Measurements from ENCODE around the gene FAM217B. TPM values are rescaled to one million over a fixed set of nuclear protein-coding genes. Genes with fewer than 3 reads are reported as not detected.

FAM217B gene
- total and polyA plus RNA-seq, 2 donors (not counting 1 experiment from before 2014, with no cell fraction given): 3.5 to 6.3 TPM

- peak in 1 of 2 donors; percentile 16 for DNase-seq (ENCODE audit: low read depth in 2 of 2)
- Histone ChIP-seq H4K20me1 (ENCODE audit: control insufficient read depth, extremely low read depth, insufficient read depth, low read length) (no peaks in the 10 kb centered on the region), H3K4me3 (replicated peaks in 1 of 4; ENCODE audit: control extremely low read depth in 1 of 4, insufficient read depth in 1 of 4, low read depth in 3 of 4, low read length in 4 of 4) (no peak overlapping the region), H2AFZ (ENCODE audit: low read length) (no peak overlapping the region), H3K27me3 (ENCODE audit: control insufficient read depth, insufficient read depth, low read length) (no peaks in the 10 kb centered on the region), H3K79me2 (ENCODE audit: control insufficient read depth, insufficient read depth, low read length) (no peaks in the 10 kb centered on the region), H3K4me1 (ENCODE audit: control insufficient read depth, extremely low read depth, insufficient read depth, low read length) (no peaks in the 10 kb centered on the region), H3K27ac (ENCODE audit: insufficient read depth, low read length) (no peak overlapping the region), H3K9ac (ENCODE audit: insufficient read depth, low read length) (no peak overlapping the region), H3K4me2 (ENCODE audit: extremely low read depth, insufficient read depth, low read length) (no peak overlapping the region), H3K9me3 (ENCODE audit: control insufficient read depth, insufficient read depth, low read depth, low read length) (no peaks in the 10 kb centered on the region), H3K36me3 (ENCODE audit: control insufficient read depth, insufficient read depth, low read length) (no peaks in the 10 kb centered on the region)
- TF ChIP-seq, protein P1, sequence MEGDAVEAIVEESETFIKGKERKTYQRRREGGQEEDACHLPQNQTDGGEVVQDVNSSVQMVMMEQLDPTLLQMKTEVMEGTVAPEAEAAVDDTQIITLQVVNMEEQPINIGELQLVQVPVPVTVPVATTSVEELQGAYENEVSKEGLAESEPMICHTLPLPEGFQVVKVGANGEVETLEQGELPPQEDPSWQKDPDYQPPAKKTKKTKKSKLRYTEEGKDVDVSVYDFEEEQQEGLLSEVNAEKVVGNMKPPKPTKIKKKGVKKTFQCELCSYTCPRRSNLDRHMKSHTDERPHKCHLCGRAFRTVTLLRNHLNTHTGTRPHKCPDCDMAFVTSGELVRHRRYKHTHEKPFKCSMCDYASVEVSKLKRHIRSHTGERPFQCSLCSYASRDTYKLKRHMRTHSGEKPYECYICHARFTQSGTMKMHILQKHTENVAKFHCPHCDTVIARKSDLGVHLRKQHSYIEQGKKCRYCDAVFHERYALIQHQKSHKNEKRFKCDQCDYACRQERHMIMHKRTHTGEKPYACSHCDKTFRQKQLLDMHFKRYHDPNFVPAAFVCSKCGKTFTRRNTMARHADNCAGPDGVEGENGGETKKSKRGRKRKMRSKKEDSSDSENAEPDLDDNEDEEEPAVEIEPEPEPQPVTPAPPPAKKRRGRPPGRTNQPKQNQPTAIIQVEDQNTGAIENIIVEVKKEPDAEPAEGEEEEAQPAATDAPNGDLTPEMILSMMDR (conservative IDR thresholded peaks at IDR 0.05 in 1 of 2, IDR thresholded peaks at IDR 0.05 in 1 of 2; ENCODE audit: low read depth in 1 of 2, low read length in 2 of 2): no peak
- no peak for TF ChIP-seq EZH2 (IDR thresholded peaks at IDR 0.05; ENCODE audit: low read length, missing control alignments)
Measured at GRCh38 chr20:59972037-59972801, 32.0 kb downstream of the FAM217B start.

- no peaks in the 10 kb centered on the region for H3K27me3 ChIP-seq (ENCODE audit: control insufficient read depth, insufficient read depth, low read length)
- no peaks in the 10 kb centered on the region for H3K9me3 ChIP-seq (ENCODE audit: control insufficient read depth, insufficient read depth, low read depth, low read length)
- H3K4me3 ChIP-seq (replicated peaks in 1 of 4; ENCODE audit: control extremely low read depth in 1 of 4, insufficient read depth in 1 of 4, low read depth in 3 of 4, low read length in 4 of 4): no peak overlapping the region
- H2AFZ ChIP-seq (ENCODE audit: low read length): no peak overlapping the region
- H3K9ac ChIP-seq (ENCODE audit: insufficient read depth, low read length): no peak overlapping the region
- peak in 1 of 2 donors; percentile 81 for DNase-seq (ENCODE audit: low read depth in 2 of 2)
- H3K27ac ChIP-seq (ENCODE audit: insufficient read depth, low read length): no peak overlapping the region
- H3K4me1 ChIP-seq (ENCODE audit: control insufficient read depth, extremely low read depth, insufficient read depth, low read length): no peaks in the 10 kb centered on the region
- TF ChIP-seq EZH2 (IDR thresholded peaks at IDR 0.05; ENCODE audit: low read length, missing control alignments): no peak
- TF ChIP-seq, protein P1 (conservative IDR thresholded peaks at IDR 0.05 in 1 of 2, IDR thresholded peaks at IDR 0.05 in 1 of 2; ENCODE audit: low read depth in 1 of 2, low read length in 2 of 2): no peak
- no peaks in the 10 kb centered on the region for H3K79me2 ChIP-seq (ENCODE audit: control insufficient read depth, insufficient read depth, low read length)
- H4K20me1 ChIP-seq (ENCODE audit: control insufficient read depth, extremely low read depth, insufficient read depth, low read length): no peaks in the 10 kb centered on the region
- H3K4me2 ChIP-seq (ENCODE audit: extremely low read depth, insufficient read depth, low read length): no peak overlapping the region
- no peaks in the 10 kb centered on the region for H3K36me3 ChIP-seq (ENCODE audit: control insufficient read depth, insufficient read depth, low read length)
Measured at GRCh38 chr20:59976156-59976782, 36.1 kb downstream of the FAM217B start.

GRCh38 chr20:59977086-59977485 lies 36.9 kb downstream of the FAM217B start:
- DNase-seq (ENCODE audit: low read depth in 2 of 2): no peak
- Histone ChIP-seq H3K9me3 (ENCODE audit: control insufficient read depth, insufficient read depth, low read depth, low read length) (no peaks in the 10 kb centered on the region), H3K4me3 (replicated peaks in 1 of 4; ENCODE audit: control extremely low read depth in 1 of 4, insufficient read depth in 1 of 4, low read depth in 3 of 4, low read length in 4 of 4) (no peak overlapping the region), H3K36me3 (ENCODE audit: control insufficient read depth, insufficient read depth, low read length) (no peaks in the 10 kb centered on the region), H4K20me1 (ENCODE audit: control insufficient read depth, extremely low read depth, insufficient read depth, low read length) (no peaks in the 10 kb centered on the region), H3K4me2 (ENCODE audit: extremely low read depth, insufficient read depth, low read length) (no peak overlapping the region), H3K79me2 (ENCODE audit: control insufficient read depth, insufficient read depth, low read length) (no peaks in the 10 kb centered on the region), H3K9ac (ENCODE audit: insufficient read depth, low read length) (no peak overlapping the region), H3K27ac (ENCODE audit: insufficient read depth, low read length) (no peak overlapping the region), H2AFZ (ENCODE audit: low read length) (no peak overlapping the region), H3K4me1 (ENCODE audit: control insufficient read depth, extremely low read depth, insufficient read depth, low read length) (no peaks in the 10 kb centered on the region), H3K27me3 (ENCODE audit: control insufficient read depth, insufficient read depth, low read length) (no peaks in the 10 kb centered on the region)
- TF ChIP-seq, protein P1 (conservative IDR thresholded peaks at IDR 0.05 in 1 of 2, IDR thresholded peaks at IDR 0.05 in 1 of 2; ENCODE audit: low read depth in 1 of 2, low read length in 2 of 2): no peak
- TF ChIP-seq EZH2 (IDR thresholded peaks at IDR 0.05; ENCODE audit: low read length, missing control alignments): no peak

Measured in fibroblast of lung (primary cell).